SK-N-MC (cell line): ENCODE data around the gene DAAM1.

Source experiments
- DNase-seq: peaks from one replicate; pipeline ENCODE4 v3.0.0-alpha.2; 2011; ENCODE audit warnings: low read depth, low spot score
- H3K27ac ChIP-seq: fragments of 200-600 bp; sonication (generic); 2 replicates; pipeline ENCODE4 v1.5.1; 2016; ENCODE audit warnings: mixed run types
- H3K36me3 ChIP-seq: fragments of 200-600 bp; sonication (generic); 2 replicates; pipeline ENCODE4 v1.6.1; 2017; ENCODE audit warnings: antibody characterized with exemption, low read length, mixed read lengths; ENCODE audit not compliant: insufficient read depth
- H3K4me3 ChIP-seq: fragments of 200-600 bp; sonication (generic); 2 replicates; pipeline ENCODE4 v1.5.1; 2016
- H3K9ac ChIP-seq: fragments of 200-600 bp; sonication (generic); 2 replicates; pipeline ENCODE4 v1.8.0; 2017; ENCODE audit warnings: mixed run types, mixed read lengths; ENCODE audit not compliant: insufficient read length
- H3K9me3 ChIP-seq: fragments of 200-600 bp; sonication (generic); 2 replicates; pipeline ENCODE4 v1.6.1; 2017; ENCODE audit warnings: low read depth, mild to moderate bottlenecking, antibody characterized with exemption, low read length, moderate library complexity, mixed read lengths
- EZH2 ChIP-seq: fragments of 200-600 bp; sonication (generic); IDR thresholded peaks from one replicate; pipeline ENCODE4 v1.6.1; 2017; ENCODE audit warnings: antibody characterized with exemption
- FOXP2 ChIP-seq: optimal IDR thresholded peaks from 2 replicates; pipeline ENCODE3; 2011; ENCODE audit warnings: mild to moderate bottlenecking, moderate library complexity; ENCODE audit not compliant: insufficient read depth; ENCODE audit errors: extremely low read length, control extremely low read depth
- POLR2AphosphoS5 ChIP-seq: IDR thresholded peaks from 2 replicates; pipeline ENCODE4 v1.6.1; 2012; ENCODE audit warnings: mild to moderate bottlenecking, low read depth, low read length, borderline replicate concordance

DAAM1 gene

GRCh38 chr14:59277659-59278058 lies 89.2 kb downstream of the DAAM1 start:
- DNase-seq, result no peak
- TF ChIP-seq FOXP2, result no peak
- no peak for TF ChIP-seq EZH2
- no peak for TF ChIP-seq POLR2AphosphoS5
- H3K27ac ChIP-seq, result no peak overlapping the region

GRCh38 chr14:59278111-59278510 lies 89.6 kb downstream of the DAAM1 start:
- no peaks in the 10 kb centered on the region for H3K36me3 ChIP-seq
- H3K4me3 ChIP-seq, result no peak overlapping the region
- H3K9me3 ChIP-seq, result no peaks in the 10 kb centered on the region
- no peak overlapping the region for H3K27ac ChIP-seq
- H3K9ac ChIP-seq, result no peak overlapping the region
- no peak for DNase-seq
- TF ChIP-seq EZH2, result no peak
- TF ChIP-seq POLR2AphosphoS5, result no peak
- TF ChIP-seq FOXP2, result no peak

More at GRCh38 chr14:59277659-59278058, 89.2 kb downstream of the DAAM1 start:
- no peak overlapping the region for H3K9ac ChIP-seq
- H3K9me3 ChIP-seq, result no peaks in the 10 kb centered on the region
- H3K36me3 ChIP-seq, result no peaks in the 10 kb centered on the region
- H3K4me3 ChIP-seq, result no peak overlapping the region

GRCh38 chr14:59280961-59281360 lies 92.5 kb downstream of the DAAM1 start:
- no peak overlapping the region for H3K9ac ChIP-seq
- TF ChIP-seq POLR2AphosphoS5 (no peak), EZH2 (no peak), FOXP2 (no peak)
- H3K27ac ChIP-seq, result no peak overlapping the region
- no peaks in the 10 kb centered on the region for H3K36me3 ChIP-seq
- no peak overlapping the region for H3K4me3 ChIP-seq
- DNase-seq, result no peak
- no peaks in the 10 kb centered on the region for H3K9me3 ChIP-seq

- H3K27ac ChIP-seq, result no peak overlapping the region
- DNase-seq, result no peak
- no peaks in the 10 kb centered on the region for H3K9me3 ChIP-seq
- no peaks in the 10 kb centered on the region for H3K36me3 ChIP-seq
- no peak overlapping the region for H3K4me3 ChIP-seq
- TF ChIP-seq EZH2 (no peak), FOXP2 (no peak), POLR2AphosphoS5 (no peak)
- no peak overlapping the region for H3K9ac ChIP-seq
Observed at GRCh38 chr14:59281609-59282377, 93.3 kb downstream of the DAAM1 start.

- DNase-seq, result no peak
- H3K36me3 ChIP-seq, result no peaks in the 10 kb centered on the region
- no peak overlapping the region for H3K9ac ChIP-seq
- H3K27ac ChIP-seq, result no peak overlapping the region
- TF ChIP-seq EZH2, result no peak
- TF ChIP-seq POLR2AphosphoS5, result no peak
- TF ChIP-seq FOXP2, result no peak
- no peaks in the 10 kb centered on the region for H3K9me3 ChIP-seq
- no peak overlapping the region for H3K4me3 ChIP-seq
Observed at GRCh38 chr14:59282378-59282765, 93.9 kb downstream of the DAAM1 start.

GRCh38 chr14:59283361-59283760 lies 94.9 kb downstream of the DAAM1 start:
- Histone ChIP-seq H3K36me3 (no peaks in the 10 kb centered on the region), H3K9me3 (no peaks in the 10 kb centered on the region), H3K27ac (no peak overlapping the region), H3K9ac (no peak overlapping the region), H3K4me3 (no peak overlapping the region)
- DNase-seq, result no peak
- TF ChIP-seq FOXP2 (no peak), EZH2 (no peak), POLR2AphosphoS5 (no peak)

- H3K9me3 ChIP-seq, result no peaks in the 10 kb centered on the region
- no peak overlapping the region for H3K9ac ChIP-seq
- H3K27ac ChIP-seq, result no peak overlapping the region
- H3K36me3 ChIP-seq, result no peaks in the 10 kb centered on the region
- no peak overlapping the region for H3K4me3 ChIP-seq
- DNase-seq, result no peak
- TF ChIP-seq POLR2AphosphoS5, result no peak
- TF ChIP-seq EZH2, result no peak
- TF ChIP-seq FOXP2, result no peak
Observed at GRCh38 chr14:59284059-59284458, 95.6 kb downstream of the DAAM1 start.

GRCh38 chr14:59292028-59292427 lies 103.6 kb downstream of the DAAM1 start:
- Histone ChIP-seq H3K9me3 (no peaks in the 10 kb centered on the region), H3K27ac (no peak overlapping the region), H3K9ac (no peak overlapping the region), H3K36me3 (no peaks in the 10 kb centered on the region), H3K4me3 (no peak overlapping the region)
- DNase-seq, result no peak
- TF ChIP-seq EZH2 (no peak), FOXP2 (no peak), POLR2AphosphoS5 (no peak)
